MCF 10A (cell line): ENCODE results near the gene SP8. TPM values are rescaled to one million over a fixed set of nuclear protein-coding genes. Genes with fewer than 3 reads are reported as not detected.
"Not testable (repeated sequence)": the region's sequence is repeated elsewhere in the genome, so short reads cannot be mapped to it uniquely, and the experiment has no call there.

Source experiments
- Bru-seq: library from RNA; stranded (reverse); fragments of 400-500 nt; gene quantifications from one replicate; lab custom pipeline; 2021; lab: Mats Ljungman, UMichigan
- BruChase-seq, 2 experiments: library from RNA; stranded (reverse); fragments of 400-500 nt; gene quantifications; one replicate each; lab custom pipeline; 2021; lab: Mats Ljungman, UMichigan
- BruUV-seq: library from RNA; stranded (reverse); fragments of 400-500 nt; replicated peaks from 2 replicates; lab custom pipeline; 2021; lab: Mats Ljungman, UMichigan
- CTCF ChIA-PET: fragments of 300-600 bp; sonication (Branson Sonifier 250); formaldehyde crosslinking; extraction: SDS; loops from one replicate; lab custom pipeline; 2021; ENCODE audit warnings: antibody characterized with exemption, inconsistent platforms; lab: Yijun Ruan, JAX
- POLR2A ChIA-PET: fragments of 300-600, 350-650 bp; sonication (Branson Sonifier 250); formaldehyde crosslinking; extraction: SDS; loops from one replicate; lab custom pipeline; 2020; ENCODE audit warnings: antibody characterized with exemption, inconsistent platforms; lab: Yijun Ruan, JAX
- DNase-seq: peaks from one replicate; pipeline ENCODE4 v3.0.0-alpha.2; 2018; ENCODE audit not compliant: unreplicated experiment
- H3K27ac Mint-ChIP-seq: one replicate; pipeline ENCODE4 v1.8.0; 2022; ENCODE audit warnings: mild to moderate bottlenecking, low read depth, mixed read lengths; ENCODE audit not compliant: unreplicated experiment
- H3K27me3 Mint-ChIP-seq: one replicate; pipeline ENCODE4 v1.8.0; 2022; ENCODE audit warnings: mixed read lengths; ENCODE audit not compliant: insufficient read depth, unreplicated experiment
- H3K36me3 Mint-ChIP-seq: one replicate; pipeline ENCODE4 v1.8.0; 2022; ENCODE audit warnings: mild to moderate bottlenecking, moderate library complexity, mixed read lengths; ENCODE audit not compliant: insufficient read depth, unreplicated experiment
- H3K4me1 Mint-ChIP-seq: one replicate; pipeline ENCODE4 v1.8.0; 2022; ENCODE audit warnings: mixed read lengths; ENCODE audit not compliant: insufficient read depth, unreplicated experiment
- H3K4me3 Mint-ChIP-seq: one replicate; pipeline ENCODE4 v1.8.0; 2022; ENCODE audit warnings: mild to moderate bottlenecking, moderate library complexity, mixed read lengths; ENCODE audit not compliant: unreplicated experiment
- H3K9me3 Mint-ChIP-seq: one replicate; pipeline ENCODE4 v1.8.0; 2022; ENCODE audit warnings: mixed read lengths; ENCODE audit not compliant: unreplicated experiment
- intact Hi-C: fragments of 100-400 bp; cut with micrococcal nuclease; formaldehyde crosslinking; loops from 2 replicates; pipeline ENCODE4 v1.14.1; 2022
- long read RNA-seq: library from polyadenylated mRNA; stranded (forward); transcript quantifications from one replicate; pipeline ENCODE4 v2.0.0, GENCODE V29; 2022
- total RNA-seq: library from RNA; stranded (reverse); gene quantifications from 2 replicates; pipeline ENCODE4 v1.2.3, GENCODE V29; 2022
- TF ChIP-seq, protein P1 (sequence below): fragments of 200-600 bp; IDR thresholded peaks from one replicate; pipeline ENCODE4 v1.8.0; 2022; ENCODE audit warnings: antibody characterized with exemption, mild to moderate bottlenecking; ENCODE audit not compliant: unreplicated experiment

SP8 gene
- 0.16 and 0.71 TPM in 2 replicates for total RNA-seq
- percentile 32 among the genes with signal in this experiment for Bru-seq, nascent RNA
- percentile 22 among the genes with signal in this experiment for BruChase-seq, experiment 1, labeled RNA remaining after a 6-hour chase
- percentile 36 among the genes with signal in this experiment for BruChase-seq, experiment 2, labeled RNA remaining after a 2-hour chase
- long read RNA-seq, result 0 reads

DNA sequence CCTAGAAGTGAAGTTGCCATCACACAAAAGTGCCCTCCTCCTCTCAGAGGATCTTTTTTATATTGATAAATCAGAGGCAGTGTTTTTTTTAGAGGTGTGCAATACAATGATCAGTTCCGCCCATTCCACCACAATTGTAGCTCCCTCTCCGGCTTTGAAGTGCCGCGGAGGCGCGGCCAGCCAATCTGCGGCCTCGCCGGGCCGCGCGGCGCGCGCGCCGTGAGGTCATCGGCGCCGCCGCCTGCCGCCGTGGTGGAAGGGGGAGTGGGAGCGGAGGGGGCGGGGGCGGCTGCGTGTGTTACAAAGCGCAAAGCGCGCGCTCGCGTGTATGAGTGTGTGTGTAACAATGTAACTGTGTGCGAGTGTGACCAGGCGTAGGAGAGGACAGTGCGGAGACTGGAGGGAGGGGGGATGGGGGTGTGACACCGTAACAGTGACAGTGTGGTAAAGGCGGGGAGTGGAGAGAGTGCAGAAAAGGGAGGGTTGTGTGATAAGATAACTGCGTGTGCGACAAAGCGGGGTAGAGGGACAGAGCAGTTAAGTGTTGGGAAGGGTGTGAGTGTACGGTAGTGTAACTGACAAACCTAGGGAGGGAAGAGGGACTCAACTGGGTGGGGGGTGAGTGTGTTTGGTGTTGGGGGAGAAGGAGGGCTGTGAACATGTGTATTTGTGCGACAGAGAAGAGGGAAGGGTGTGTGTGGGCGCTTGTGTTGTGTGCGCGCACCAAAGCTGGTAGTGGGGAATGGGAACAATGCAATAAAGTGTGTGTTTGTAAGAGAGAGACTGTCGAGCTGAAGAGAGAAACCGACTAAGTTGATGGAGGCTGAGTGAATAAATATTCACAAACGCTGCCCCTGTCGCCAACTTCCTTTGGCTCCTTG, at the start of gene SP8:
SP8 (minus strand) TSS at position 108 of the 881 bp plus-strand sequence; CDS start at position 20, 88 bp downstream.
- TF ChIP-seq, protein P1, sequence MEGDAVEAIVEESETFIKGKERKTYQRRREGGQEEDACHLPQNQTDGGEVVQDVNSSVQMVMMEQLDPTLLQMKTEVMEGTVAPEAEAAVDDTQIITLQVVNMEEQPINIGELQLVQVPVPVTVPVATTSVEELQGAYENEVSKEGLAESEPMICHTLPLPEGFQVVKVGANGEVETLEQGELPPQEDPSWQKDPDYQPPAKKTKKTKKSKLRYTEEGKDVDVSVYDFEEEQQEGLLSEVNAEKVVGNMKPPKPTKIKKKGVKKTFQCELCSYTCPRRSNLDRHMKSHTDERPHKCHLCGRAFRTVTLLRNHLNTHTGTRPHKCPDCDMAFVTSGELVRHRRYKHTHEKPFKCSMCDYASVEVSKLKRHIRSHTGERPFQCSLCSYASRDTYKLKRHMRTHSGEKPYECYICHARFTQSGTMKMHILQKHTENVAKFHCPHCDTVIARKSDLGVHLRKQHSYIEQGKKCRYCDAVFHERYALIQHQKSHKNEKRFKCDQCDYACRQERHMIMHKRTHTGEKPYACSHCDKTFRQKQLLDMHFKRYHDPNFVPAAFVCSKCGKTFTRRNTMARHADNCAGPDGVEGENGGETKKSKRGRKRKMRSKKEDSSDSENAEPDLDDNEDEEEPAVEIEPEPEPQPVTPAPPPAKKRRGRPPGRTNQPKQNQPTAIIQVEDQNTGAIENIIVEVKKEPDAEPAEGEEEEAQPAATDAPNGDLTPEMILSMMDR, result no peak
- Mint-ChIP-seq H3K27ac (peak within 1 kb of the TSS; percentile 39), H3K4me3 (peak within 1 kb of the TSS; percentile 86), H3K36me3 (no peaks in the 10 kb centered on the region), H3K4me1 (peaks cover 6% of the 10 kb centered on the region), H3K27me3 (peaks cover 49% of the 10 kb centered on the region), H3K9me3 (no peaks in the 10 kb centered on the region)
- peak; percentile 62 for DNase-seq
- ChIA-PET CTCF (interaction anchor here (1.3 kb wide), 1 partner anchor 467 kb away, joined by 7 read pairs; no protein-coding TSS in a partner anchor), POLR2A (interaction anchor here (0.5 to 2.8 kb wide), 7 partner anchors 11 to 1159 kb away, joined by 3 to 19 read pairs (median 4); partner anchors contain the start of gene CDCA7L)
- no TSS peak for BruUV-seq
- intact Hi-C loops, result loop anchor here (2.0 kb wide), 1 partner anchor 48 kb away; no protein-coding TSS in a partner anchor

DNA sequence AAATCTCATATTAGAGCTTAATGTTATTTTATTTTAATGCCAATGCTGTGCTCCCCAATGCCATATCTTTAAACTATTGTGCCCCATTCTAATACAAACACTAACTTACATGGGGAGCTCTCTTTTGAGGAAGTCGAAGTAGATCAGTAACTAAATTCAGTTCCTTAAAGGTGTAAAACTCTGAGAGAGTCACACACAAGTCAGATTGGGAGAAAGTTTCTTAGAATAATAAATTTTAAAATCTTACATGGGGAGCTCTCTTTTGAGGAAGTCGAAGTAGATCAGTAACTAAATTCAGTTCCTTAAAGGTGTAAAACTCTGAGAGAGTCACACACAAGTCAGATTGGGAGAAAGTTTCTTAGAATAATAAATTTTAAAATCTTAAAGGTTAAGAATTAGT, 49.7 kb upstream of the SP8 start:
- intact Hi-C loops, result loop anchor here (10.0 kb wide), 1 partner anchor 418 kb away; no protein-coding TSS in a partner anchor
- H3K4me3 Mint-ChIP-seq, H3K27ac Mint-ChIP-seq, H3K4me1 Mint-ChIP-seq, BruUV-seq, POLR2A ChIA-PET, DNase-seq, H3K27me3 Mint-ChIP-seq, H3K36me3 Mint-ChIP-seq, H3K9me3 Mint-ChIP-seq: not testable (repeated sequence)
- CTCF ChIA-PET, result interaction anchor here (0.5 to 2.6 kb wide), 2 partner anchors 10 to 590 kb away, joined by 3 to 7 read pairs; no protein-coding TSS in a partner anchor

- ChIA-PET CTCF (interaction anchor here (0.6 to 2.6 kb wide), 5 partner anchors 8 to 49 kb away, joined by 3 to 7 read pairs (median 4); no protein-coding TSS in a partner anchor), POLR2A (interaction anchor here (0.7 kb wide), 1 partner anchor 175 kb away, joined by 3 read pairs; no protein-coding TSS in a partner anchor)
- Mint-ChIP-seq H3K4me3 (no peak overlapping the region), H3K27me3 (no peaks in the 10 kb centered on the region), H3K4me1 (no peaks in the 10 kb centered on the region), H3K9me3 (no peaks in the 10 kb centered on the region), H3K36me3 (no peaks in the 10 kb centered on the region), H3K27ac (no peak overlapping the region)
- intact Hi-C loops, result loop anchor here (2.0 to 10.0 kb wide), 2 partner anchors 48 to 420 kb away; partner anchors contain the start of gene SP8
- BruUV-seq, result no TSS peak
- TF ChIP-seq, protein P1, result no peak
- no peak for DNase-seq
Measured at GRCh38 chr7:20835111-20835750, 48.5 kb upstream of the SP8 start.

GRCh38 chr7:20834656-20835055, 48.0 kb upstream of the SP8 start:
- BruUV-seq, result no TSS peak

More at GRCh38 chr7:20834656-20835055, 48.0 kb upstream of the SP8 start:
- Mint-ChIP-seq H3K4me3 (no peak overlapping the region), H3K36me3 (no peaks in the 10 kb centered on the region), H3K27ac (no peak overlapping the region), H3K27me3 (no peaks in the 10 kb centered on the region), H3K4me1 (no peaks in the 10 kb centered on the region), H3K9me3 (no peaks in the 10 kb centered on the region)
- CTCF ChIA-PET, result interaction anchor here (0.6 to 2.6 kb wide), 7 partner anchors 9 to 450 kb away, joined by 3 to 7 read pairs (median 4); no protein-coding TSS in a partner anchor
- peak; percentile 22 for DNase-seq
- TF ChIP-seq, protein P1, result peak; percentile 36
- POLR2A ChIA-PET, result no interaction called here
- intact Hi-C loops, result loop anchor here (2.0 to 10.0 kb wide), 3 partner anchors 48 to 420 kb away; partner anchors contain the start of gene SP8
